HCT116 (cell line): ENCODE results near the gene IRGQ.

Source experiments
- CEBPB ChIP-seq: IDR thresholded peaks from 2 replicates; pipeline ENCODE4 v1.6.1; 2012; ENCODE audit warnings: low read depth
- EZH2 ChIP-seq: fragments of 200-600 bp; sonication (generic); IDR thresholded peaks from 2 replicates; pipeline ENCODE4 v1.6.1; 2017; ENCODE audit warnings: antibody characterized with exemption, mixed run types
- EZH2phosphoT487 ChIP-seq: fragments of 200-600 bp; IDR thresholded peaks from 2 replicates; pipeline ENCODE4 v1.6.1; 2018; ENCODE audit warnings: antibody characterized with exemption, borderline replicate concordance
- POLR2AphosphoS5 ChIP-seq: IDR thresholded peaks from 2 replicates; pipeline ENCODE4 v1.6.1; 2011; ENCODE audit warnings: mild to moderate bottlenecking, low read depth, low read length, moderate library complexity
- RAD21 ChIP-seq: IDR thresholded peaks from 2 replicates; pipeline ENCODE4 v1.6.1; 2012; ENCODE audit warnings: low read depth, mild to moderate bottlenecking
- ZNF274 ChIP-seq: fragments of 200-500 bp; sonication (Bioruptor generic); IDR thresholded peaks from 2 replicates; pipeline ENCODE4 v1.6.1; 2014; ENCODE audit warnings: mild to moderate bottlenecking, low read depth, low read length, inconsistent platforms
- TF ChIP-seq, protein P1 (sequence below): IDR thresholded peaks from 2 replicates; pipeline ENCODE4 v1.6.1; 2012
- TF ChIP-seq, protein P2 (sequence below), 3 experiments: fragments of 200-600 bp in 1 of 3; sonication (generic) in 1 of 3; IDR thresholded peaks in 2 of 3; conservative IDR thresholded peaks in 1 of 3; 2 replicates each; pipeline ENCODE4 v1.5.1; 2012 to 2017; ENCODE audit warnings: low read depth in 2 of 3, low read length in 2 of 3, antibody characterized with exemption in 1 of 3, borderline replicate concordance in 1 of 3, control low read depth in 1 of 3, mild to moderate bottlenecking in 1 of 3, mixed read lengths in 1 of 3, mixed run types in 1 of 3, moderate library complexity in 1 of 3; ENCODE audit not compliant: insufficient read depth in 1 of 3

DNA sequence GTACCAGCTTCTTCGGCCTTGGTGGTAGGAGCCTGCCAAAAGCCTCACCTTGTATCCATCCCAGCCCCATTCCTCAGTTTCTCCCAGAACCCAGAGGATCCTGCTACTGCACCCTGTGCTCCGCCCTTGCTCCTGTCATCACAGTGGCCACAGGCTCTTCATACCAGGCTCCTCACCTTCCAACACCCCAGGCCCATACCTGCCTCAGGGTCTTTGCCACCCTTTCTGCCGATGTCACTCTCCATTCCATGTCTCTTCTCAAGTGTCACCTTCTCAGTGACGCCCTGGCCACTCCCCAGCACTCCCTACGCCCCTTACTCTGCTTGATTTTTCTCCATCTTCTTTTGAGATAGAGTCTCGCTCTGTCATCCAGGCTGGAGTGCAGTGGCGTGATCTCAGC is 13.9 kb upstream of the IRGQ start:
- no peak for TF ChIP-seq EZH2phosphoT487
- TF ChIP-seq RAD21: no peak
- TF ChIP-seq, protein P1, sequence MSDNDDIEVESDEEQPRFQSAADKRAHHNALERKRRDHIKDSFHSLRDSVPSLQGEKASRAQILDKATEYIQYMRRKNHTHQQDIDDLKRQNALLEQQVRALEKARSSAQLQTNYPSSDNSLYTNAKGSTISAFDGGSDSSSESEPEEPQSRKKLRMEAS: no peak
- TF ChIP-seq, protein P2, sequence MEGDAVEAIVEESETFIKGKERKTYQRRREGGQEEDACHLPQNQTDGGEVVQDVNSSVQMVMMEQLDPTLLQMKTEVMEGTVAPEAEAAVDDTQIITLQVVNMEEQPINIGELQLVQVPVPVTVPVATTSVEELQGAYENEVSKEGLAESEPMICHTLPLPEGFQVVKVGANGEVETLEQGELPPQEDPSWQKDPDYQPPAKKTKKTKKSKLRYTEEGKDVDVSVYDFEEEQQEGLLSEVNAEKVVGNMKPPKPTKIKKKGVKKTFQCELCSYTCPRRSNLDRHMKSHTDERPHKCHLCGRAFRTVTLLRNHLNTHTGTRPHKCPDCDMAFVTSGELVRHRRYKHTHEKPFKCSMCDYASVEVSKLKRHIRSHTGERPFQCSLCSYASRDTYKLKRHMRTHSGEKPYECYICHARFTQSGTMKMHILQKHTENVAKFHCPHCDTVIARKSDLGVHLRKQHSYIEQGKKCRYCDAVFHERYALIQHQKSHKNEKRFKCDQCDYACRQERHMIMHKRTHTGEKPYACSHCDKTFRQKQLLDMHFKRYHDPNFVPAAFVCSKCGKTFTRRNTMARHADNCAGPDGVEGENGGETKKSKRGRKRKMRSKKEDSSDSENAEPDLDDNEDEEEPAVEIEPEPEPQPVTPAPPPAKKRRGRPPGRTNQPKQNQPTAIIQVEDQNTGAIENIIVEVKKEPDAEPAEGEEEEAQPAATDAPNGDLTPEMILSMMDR (IDR thresholded peaks at IDR 0.05 in 2 of 3, conservative IDR thresholded peaks at IDR 0.05 in 1 of 3; ENCODE audit: borderline replicate concordance in 1 of 3, insufficient read depth in 1 of 3, low read depth in 2 of 3, low read length in 2 of 3): no peak
- TF ChIP-seq CEBPB: no peak
- TF ChIP-seq ZNF274: no peak
- TF ChIP-seq EZH2: no peak
- TF ChIP-seq POLR2AphosphoS5: no peak
